Skeletal muscle satellite cell (primary cell): Measurements from ENCODE around the gene HEG1.
A peak's percentile ranks its signal among the peaks of the same experiment; 100 is the strongest.

ENCODE experiments used
- H3K27me3 ChIP-seq: 2 replicates; pipeline ENCODE4 v1.7.0; 2013; ENCODE audit warnings: low read length; ENCODE audit not compliant: control insufficient read depth, insufficient read depth
- H3K36me3 ChIP-seq: 2 replicates; pipeline ENCODE4 v1.7.0; 2013; ENCODE audit warnings: mild to moderate bottlenecking, control low read depth, low read length; ENCODE audit not compliant: insufficient read depth
- H3K4me1 ChIP-seq: 2 replicates; pipeline ENCODE4 v1.7.0; 2013; ENCODE audit warnings: low read length; ENCODE audit not compliant: control insufficient read depth, insufficient read depth
- H3K4me2 ChIP-seq: 2 replicates; pipeline ENCODE4 v1.7.0; 2013; ENCODE audit warnings: mild to moderate bottlenecking, low read length
- H3K4me3 ChIP-seq: 2 replicates; pipeline ENCODE4 v1.7.0; 2013; ENCODE audit warnings: low read length
- H3K9ac ChIP-seq: 2 replicates; pipeline ENCODE4 v1.7.0; 2013; ENCODE audit warnings: mild to moderate bottlenecking, low read depth, low read length, moderate library complexity
- H3K9me3 ChIP-seq: replicated peaks from 2 replicates; pipeline ENCODE4 v1.7.0; 2013; ENCODE audit warnings: mild to moderate bottlenecking, control low read depth, low read length

HEG1 gene

GRCh38 chr3:124997303-124998246 lies 58.2 kb downstream of the HEG1 start:
- Histone ChIP-seq H3K4me3 (no peak overlapping the region), H3K9me3 (no peaks in the 10 kb centered on the region), H3K36me3 (peaks cover 62% of the 10 kb centered on the region), H3K4me2 (no peak overlapping the region), H3K4me1 (no peaks in the 10 kb centered on the region), H3K27me3 (no peaks in the 10 kb centered on the region), H3K9ac (no peak overlapping the region)

GRCh38 chr3:124995460-124995994 lies 60.3 kb downstream of the HEG1 start:
- Histone ChIP-seq H3K9ac (no peak overlapping the region), H3K36me3 (peaks cover 43% of the 10 kb centered on the region)

GRCh38 chr3:124993466-124993865 lies 62.3 kb downstream of the HEG1 start:
- H3K36me3 ChIP-seq: peaks cover 31% of the 10 kb centered on the region
- H3K4me1 ChIP-seq: no peaks in the 10 kb centered on the region

More at GRCh38 chr3:124995460-124995994, 60.3 kb downstream of the HEG1 start:
- Histone ChIP-seq H3K4me2 (no peak overlapping the region), H3K4me1 (no peaks in the 10 kb centered on the region), H3K9me3 (no peaks in the 10 kb centered on the region), H3K4me3 (no peak overlapping the region), H3K27me3 (no peaks in the 10 kb centered on the region)

GRCh38 chr3:124992041-124992440 lies 63.8 kb downstream of the HEG1 start:
- Histone ChIP-seq H3K9me3 (no peaks in the 10 kb centered on the region), H3K36me3 (peaks cover 17% of the 10 kb centered on the region), H3K4me1 (no peaks in the 10 kb centered on the region), H3K27me3 (no peaks in the 10 kb centered on the region), H3K4me2 (no peak overlapping the region), H3K9ac (no peak overlapping the region), H3K4me3 (no peak overlapping the region)

More at GRCh38 chr3:124993466-124993865, 62.3 kb downstream of the HEG1 start:
- no peaks in the 10 kb centered on the region for H3K27me3 ChIP-seq
- H3K9ac ChIP-seq: no peak overlapping the region
- no peak overlapping the region for H3K4me2 ChIP-seq
- no peaks in the 10 kb centered on the region for H3K9me3 ChIP-seq
- no peak overlapping the region for H3K4me3 ChIP-seq

GRCh38 chr3:124986192-124987143 lies 69.3 kb downstream of the HEG1 start:
- Histone ChIP-seq H3K27me3 (no peaks in the 10 kb centered on the region), H3K4me2 (peak overlapping the region; percentile 63), H3K9me3 (no peaks in the 10 kb centered on the region), H3K4me3 (peak overlapping the region; percentile 53), H3K36me3 (peaks cover 14% of the 10 kb centered on the region), H3K9ac (peak overlapping the region; percentile 62), H3K4me1 (peaks cover 22% of the 10 kb centered on the region)

GRCh38 chr3:124985349-124985748 lies 70.4 kb downstream of the HEG1 start:
- Histone ChIP-seq H3K36me3 (peaks cover 14% of the 10 kb centered on the region), H3K9me3 (no peaks in the 10 kb centered on the region), H3K4me1 (peaks cover 22% of the 10 kb centered on the region), H3K4me3 (peak overlapping the region; percentile 53), H3K4me2 (peak overlapping the region; percentile 63), H3K9ac (peak overlapping the region; percentile 62), H3K27me3 (no peaks in the 10 kb centered on the region)

- Histone ChIP-seq H3K9me3 (no peaks in the 10 kb centered on the region), H3K4me2 (peak overlapping the region; percentile 63), H3K36me3 (peaks cover 14% of the 10 kb centered on the region), H3K27me3 (no peaks in the 10 kb centered on the region), H3K4me1 (peaks cover 22% of the 10 kb centered on the region), H3K4me3 (no peak overlapping the region), H3K9ac (peak overlapping the region; percentile 62)
Observed at GRCh38 chr3:124984754-124985153, 71.0 kb downstream of the HEG1 start.

- H3K4me2 ChIP-seq: no peak overlapping the region
- H3K4me3 ChIP-seq: no peak overlapping the region
- H3K9me3 ChIP-seq: no peaks in the 10 kb centered on the region
- peaks cover 11% of the 10 kb centered on the region for H3K36me3 ChIP-seq
- no peak overlapping the region for H3K9ac ChIP-seq
- peaks cover 22% of the 10 kb centered on the region for H3K4me1 ChIP-seq
- H3K27me3 ChIP-seq: no peaks in the 10 kb centered on the region
Observed at GRCh38 chr3:124982855-124983254, 72.9 kb downstream of the HEG1 start.

GRCh38 chr3:124981472-124981871 lies 74.3 kb downstream of the HEG1 start:
- Histone ChIP-seq H3K27me3 (no peaks in the 10 kb centered on the region), H3K9me3 (no peaks in the 10 kb centered on the region), H3K4me2 (no peak overlapping the region), H3K36me3 (peaks cover 14% of the 10 kb centered on the region), H3K4me3 (no peak overlapping the region), H3K9ac (no peak overlapping the region), H3K4me1 (peaks cover 19% of the 10 kb centered on the region)

- Histone ChIP-seq H3K4me1 (no peaks in the 10 kb centered on the region), H3K36me3 (peaks cover 12% of the 10 kb centered on the region), H3K27me3 (no peaks in the 10 kb centered on the region), H3K4me3 (no peak overlapping the region), H3K9ac (no peak overlapping the region), H3K9me3 (no peaks in the 10 kb centered on the region), H3K4me2 (no peak overlapping the region)
Observed at GRCh38 chr3:124978627-124979026, 77.2 kb downstream of the HEG1 start.

- Histone ChIP-seq H3K9ac (no peak overlapping the region), H3K4me3 (no peak overlapping the region), H3K4me2 (no peak overlapping the region), H3K27me3 (no peaks in the 10 kb centered on the region), H3K9me3 (no peaks in the 10 kb centered on the region), H3K36me3 (peaks cover 11% of the 10 kb centered on the region), H3K4me1 (no peaks in the 10 kb centered on the region)
Observed at GRCh38 chr3:124976383-124976782, 79.4 kb downstream of the HEG1 start.
